HepG2 (cell line): Measurements from ENCODE around the gene CEACAM16.

Experiments
- CEBPB ChIP-seq: IDR thresholded peaks from 2 replicates; pipeline ENCODE4 v1.6.1; 2011; ENCODE audit warnings: low read depth, low read length, improper control_type of control experiment, borderline replicate concordance
- EHMT2 ChIP-seq: fragments of 200-600 bp; sonication (generic); IDR thresholded peaks from 2 replicates; pipeline ENCODE4 v1.7.0; 2017; ENCODE audit warnings: antibody characterized with exemption, low read depth, low read length, borderline replicate concordance
- EP300 ChIP-seq, 3 experiments: sonication (generic) in 1 of 3; formaldehyde crosslinking in 1 of 3; IDR thresholded peaks; 2 replicates each; pipeline versions ENCODE4 v1.5.1 to v1.6.1; 2011 to 2020; ENCODE audit warnings: low read depth in 2 of 3, low read length in 2 of 3, borderline replicate concordance in 1 of 3, improper control_type of control experiment in 1 of 3, mild to moderate bottlenecking in 1 of 3, missing genetic modification reagents in 1 of 3, moderate library complexity in 1 of 3
- SP4 ChIP-seq: sonication (generic); formaldehyde crosslinking; IDR thresholded peaks from 2 replicates; pipeline ENCODE4 v1.8.1; 2023; ENCODE audit warnings: mild to moderate bottlenecking, missing genetic modification reagents
- ZNF18 ChIP-seq: sonication (generic); formaldehyde crosslinking; IDR thresholded peaks from 2 replicates; pipeline ENCODE4 v1.8.0; 2022; ENCODE audit warnings: mild to moderate bottlenecking, missing genetic modification reagents; ENCODE audit not compliant: insufficient replicate concordance
- ZNF180 ChIP-seq: sonication (generic); formaldehyde crosslinking; IDR thresholded peaks from 2 replicates; pipeline ENCODE4 v1.4.0; 2020; ENCODE audit warnings: low read depth, missing genetic modification reagents, borderline replicate concordance
- ZNF337 ChIP-seq: sonication (generic); formaldehyde crosslinking; IDR thresholded peaks from 2 replicates; pipeline ENCODE4 v1.5.1; 2020; ENCODE audit warnings: missing genetic modification reagents, low read depth, mild to moderate bottlenecking, borderline replicate concordance
- ZNF746 ChIP-seq: sonication (generic); formaldehyde crosslinking; IDR thresholded peaks from 2 replicates; pipeline ENCODE4 v1.8.0; 2022; ENCODE audit warnings: mild to moderate bottlenecking, missing genetic modification reagents
- TF ChIP-seq, protein P1 (sequence below): sonication (generic); formaldehyde crosslinking; IDR thresholded peaks from 2 replicates; pipeline ENCODE4 v1.5.0; 2020; ENCODE audit warnings: mild to moderate bottlenecking, missing genetic modification reagents, moderate library complexity

DNA sequence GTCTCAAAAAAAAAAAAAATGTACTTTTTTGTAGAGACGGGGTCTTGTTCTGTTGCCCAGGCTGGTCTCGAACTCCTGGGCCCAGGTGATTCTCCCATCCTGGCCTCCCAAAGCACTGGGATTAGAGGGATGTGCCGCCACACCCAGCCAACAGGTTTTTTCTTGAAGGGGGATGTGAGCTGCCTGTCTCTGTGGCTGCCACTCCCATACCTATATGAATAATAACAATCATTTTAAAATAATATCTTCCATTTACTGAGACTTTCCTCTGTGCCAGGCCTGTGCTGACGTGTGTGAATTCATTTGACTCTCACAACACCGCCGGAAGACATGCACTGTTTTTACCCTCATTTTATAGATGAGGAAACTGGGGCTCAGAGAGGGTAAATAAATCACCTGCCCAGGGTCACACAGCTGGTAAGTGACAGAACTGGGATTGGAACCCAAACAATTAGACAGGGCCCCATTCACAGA, 42.3 kb downstream of the CEACAM16 start:
- TF ChIP-seq, protein P1, sequence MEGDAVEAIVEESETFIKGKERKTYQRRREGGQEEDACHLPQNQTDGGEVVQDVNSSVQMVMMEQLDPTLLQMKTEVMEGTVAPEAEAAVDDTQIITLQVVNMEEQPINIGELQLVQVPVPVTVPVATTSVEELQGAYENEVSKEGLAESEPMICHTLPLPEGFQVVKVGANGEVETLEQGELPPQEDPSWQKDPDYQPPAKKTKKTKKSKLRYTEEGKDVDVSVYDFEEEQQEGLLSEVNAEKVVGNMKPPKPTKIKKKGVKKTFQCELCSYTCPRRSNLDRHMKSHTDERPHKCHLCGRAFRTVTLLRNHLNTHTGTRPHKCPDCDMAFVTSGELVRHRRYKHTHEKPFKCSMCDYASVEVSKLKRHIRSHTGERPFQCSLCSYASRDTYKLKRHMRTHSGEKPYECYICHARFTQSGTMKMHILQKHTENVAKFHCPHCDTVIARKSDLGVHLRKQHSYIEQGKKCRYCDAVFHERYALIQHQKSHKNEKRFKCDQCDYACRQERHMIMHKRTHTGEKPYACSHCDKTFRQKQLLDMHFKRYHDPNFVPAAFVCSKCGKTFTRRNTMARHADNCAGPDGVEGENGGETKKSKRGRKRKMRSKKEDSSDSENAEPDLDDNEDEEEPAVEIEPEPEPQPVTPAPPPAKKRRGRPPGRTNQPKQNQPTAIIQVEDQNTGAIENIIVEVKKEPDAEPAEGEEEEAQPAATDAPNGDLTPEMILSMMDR: no peak
- TF ChIP-seq EHMT2 (no peak), EP300 (IDR thresholded peaks at IDR 0.05; ENCODE audit: low read depth in 2 of 2, low read length in 2 of 2) (no peak), EP300 (CRISPR knock-in tag; IDR thresholded peaks at IDR 0.05; ENCODE audit: borderline replicate concordance) (no peak), ZNF746 (CRISPR knock-in tag) (no peak), CEBPB (no peak), SP4 (CRISPR knock-in tag) (no peak), ZNF18 (CRISPR knock-in tag) (no peak), ZNF337 (CRISPR knock-in tag) (no peak), ZNF180 (CRISPR knock-in tag) (no peak)
